HG03135 (cell line): Measurements from ENCODE around the gene RBM17.
A peak's percentile ranks its signal among the peaks of the same experiment; 100 is the strongest.
"Not testable (repeated sequence)": the region's sequence is repeated elsewhere in the genome, so short reads cannot be mapped to it uniquely, and the experiment has no call there.

Experiments used
- ATAC-seq: cut with Tn5 transposase; IDR thresholded peaks from one replicate; pipeline ENCODE4 v1.9.1; 2021; ENCODE audit warnings: mild to moderate bottlenecking, moderate library complexity; ENCODE audit not compliant: unreplicated experiment

RBM17 gene

DNA sequence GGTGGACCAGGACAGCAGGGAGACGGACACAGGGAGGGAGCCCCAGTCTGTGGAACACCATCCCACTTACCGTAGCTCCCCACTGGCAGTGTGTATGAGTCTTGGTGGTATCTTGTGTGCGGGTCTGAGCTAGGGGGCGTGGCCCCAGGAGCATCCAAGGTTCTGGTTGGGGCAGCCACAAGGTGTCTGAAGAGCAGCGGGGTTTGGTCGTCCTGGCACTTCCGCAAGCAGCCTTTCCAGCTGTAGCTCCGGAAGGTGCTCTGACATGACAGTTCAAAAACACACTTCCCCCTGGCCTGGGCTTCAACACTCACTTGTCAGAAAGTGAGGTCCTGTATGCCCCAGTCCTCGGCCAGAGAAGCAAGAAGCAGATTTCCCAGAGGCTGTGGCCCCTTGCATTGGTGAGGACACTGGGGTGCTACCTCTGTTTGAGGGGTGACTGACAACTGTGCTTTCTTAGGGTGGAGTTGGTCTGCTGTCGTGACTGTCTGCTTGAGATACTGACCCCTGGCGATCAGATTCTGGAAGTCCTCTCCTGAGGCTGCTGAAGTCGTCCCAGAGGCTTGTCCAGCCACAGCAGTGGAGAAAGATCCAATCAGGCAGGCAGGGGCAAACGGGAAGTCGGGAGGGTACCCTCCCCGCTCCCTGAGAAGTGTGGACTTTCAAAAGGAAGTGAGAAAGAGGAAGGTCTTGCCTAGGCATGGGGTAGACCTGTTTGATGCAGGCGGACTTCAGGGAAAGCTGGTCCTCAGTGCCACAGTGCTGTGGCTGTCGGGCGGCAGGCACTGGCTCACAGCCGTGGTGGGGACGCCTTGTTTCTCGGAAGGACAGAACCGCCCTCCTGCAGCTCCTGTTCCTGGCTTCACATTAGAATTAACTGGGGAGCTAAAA lies 62.5 kb downstream of the RBM17 start:
- ATAC-seq = peak; percentile 71

DNA sequence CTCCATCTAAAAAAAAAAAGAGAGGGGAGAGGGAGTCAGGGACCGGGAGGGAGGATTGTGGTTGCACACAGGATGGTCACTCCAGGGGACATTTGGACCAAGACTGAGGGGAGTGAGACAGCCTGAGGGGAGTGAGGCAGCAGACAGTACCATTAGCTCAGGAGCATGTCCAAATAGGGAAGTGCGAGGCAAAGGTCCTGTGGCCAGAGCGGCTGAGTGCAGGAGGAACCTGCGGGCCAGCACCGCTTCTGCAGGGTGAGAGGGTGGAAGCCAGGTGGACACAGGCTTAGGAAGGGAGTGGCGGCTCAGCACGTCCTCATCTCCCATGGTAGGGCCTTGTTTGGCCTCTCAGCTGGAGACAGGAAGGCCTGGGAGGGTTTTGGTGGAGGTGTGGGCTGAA lies 65.0 kb downstream of the RBM17 start:
- no peak for ATAC-seq

DNA sequence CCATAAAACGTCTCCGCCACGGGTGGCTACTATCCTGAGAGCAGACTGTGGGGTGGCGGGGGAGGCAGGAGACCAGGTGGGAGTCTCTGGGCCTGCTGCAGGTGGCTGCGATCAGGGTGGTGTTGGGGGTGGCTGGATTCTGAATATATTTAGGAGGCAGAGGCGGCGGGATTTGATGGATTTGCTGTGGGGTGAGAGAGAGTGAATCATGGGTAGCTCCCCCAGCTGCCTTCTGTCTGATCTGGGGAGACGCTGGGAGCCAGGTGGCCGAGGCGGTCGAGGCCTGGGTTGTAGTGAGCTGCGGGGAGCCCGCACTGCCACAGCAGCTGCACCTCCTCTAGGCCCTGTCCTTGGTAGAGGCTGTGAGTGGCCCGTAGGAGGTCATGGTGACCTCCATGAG lies 65.7 kb downstream of the RBM17 start:
- ATAC-seq = no peak

DNA sequence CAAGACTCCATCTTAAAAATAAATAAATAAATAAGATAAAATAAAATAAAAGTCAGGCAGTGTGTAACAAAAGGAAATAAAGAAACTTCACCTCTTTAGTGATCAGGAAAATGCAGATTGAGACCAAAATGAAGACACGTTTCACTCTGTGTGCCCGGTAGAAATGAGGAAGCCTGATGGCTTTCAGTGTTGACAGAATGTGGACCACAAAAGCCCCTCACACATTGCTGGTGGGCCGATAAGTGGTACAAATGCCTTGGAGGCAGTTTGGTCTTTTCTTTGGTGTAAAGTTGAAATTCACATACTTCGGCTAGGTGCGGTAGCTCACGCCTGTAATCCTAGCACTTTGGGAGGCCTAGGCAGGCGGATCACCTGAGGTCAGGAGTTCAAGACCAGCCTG lies 69.4 kb downstream of the RBM17 start:
- ATAC-seq = no peak

DNA sequence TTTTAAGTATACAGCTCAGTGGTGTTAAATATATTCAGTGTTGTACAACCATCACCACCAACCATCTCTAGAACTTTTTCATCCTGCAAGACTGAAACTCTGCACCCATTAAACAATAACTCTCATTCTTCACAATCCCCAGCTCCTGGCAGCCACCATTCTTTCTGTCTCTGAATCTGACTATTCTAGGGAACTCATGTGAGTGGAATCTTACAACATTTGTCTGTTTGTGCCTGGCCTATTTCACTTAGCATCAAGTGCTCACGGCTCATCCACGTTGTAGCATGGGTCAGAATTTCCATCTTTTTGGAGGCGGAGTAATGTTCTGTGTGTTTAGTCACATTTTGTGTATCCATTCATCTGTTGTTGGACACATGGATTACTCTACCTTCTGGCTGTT lies 73.1 kb downstream of the RBM17 start:
- no peak for ATAC-seq

DNA sequence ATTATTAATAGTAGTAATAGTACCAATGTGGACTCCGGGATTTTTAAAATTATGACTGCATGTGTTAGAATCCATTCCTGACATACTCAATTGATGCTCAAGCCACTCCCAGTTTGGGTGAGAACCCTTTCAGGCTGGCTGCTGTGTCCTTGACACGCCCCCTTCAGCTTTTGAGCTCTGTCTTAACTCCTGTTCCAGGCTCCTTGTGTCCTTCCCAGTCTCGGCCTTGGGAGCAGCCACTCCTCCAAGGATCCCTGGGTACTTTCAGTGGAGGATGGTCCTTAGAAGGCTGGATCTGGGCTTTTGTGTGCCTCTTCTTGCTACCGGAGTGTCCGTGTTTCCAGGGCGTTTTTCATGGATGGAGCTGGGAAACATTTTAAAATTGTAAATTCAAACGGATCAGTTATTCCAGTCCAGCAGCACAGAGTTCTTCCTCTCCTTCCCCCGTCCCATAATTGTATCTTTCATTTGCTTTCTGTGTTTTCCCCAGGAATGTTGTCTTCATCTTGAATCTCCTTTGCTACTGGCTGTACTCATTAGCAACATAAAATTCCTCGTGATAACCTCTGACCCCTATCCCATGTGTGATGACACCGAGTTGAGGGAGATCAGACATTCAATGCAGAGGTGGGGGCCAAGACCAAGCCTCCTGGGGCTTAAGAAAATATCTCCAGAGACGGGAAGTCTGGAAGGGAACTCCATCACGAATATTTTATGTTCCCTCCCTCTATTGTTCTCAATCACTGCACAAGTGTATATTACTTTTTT lies 73.9 kb downstream of the RBM17 start:
- ATAC-seq = no peak

DNA sequence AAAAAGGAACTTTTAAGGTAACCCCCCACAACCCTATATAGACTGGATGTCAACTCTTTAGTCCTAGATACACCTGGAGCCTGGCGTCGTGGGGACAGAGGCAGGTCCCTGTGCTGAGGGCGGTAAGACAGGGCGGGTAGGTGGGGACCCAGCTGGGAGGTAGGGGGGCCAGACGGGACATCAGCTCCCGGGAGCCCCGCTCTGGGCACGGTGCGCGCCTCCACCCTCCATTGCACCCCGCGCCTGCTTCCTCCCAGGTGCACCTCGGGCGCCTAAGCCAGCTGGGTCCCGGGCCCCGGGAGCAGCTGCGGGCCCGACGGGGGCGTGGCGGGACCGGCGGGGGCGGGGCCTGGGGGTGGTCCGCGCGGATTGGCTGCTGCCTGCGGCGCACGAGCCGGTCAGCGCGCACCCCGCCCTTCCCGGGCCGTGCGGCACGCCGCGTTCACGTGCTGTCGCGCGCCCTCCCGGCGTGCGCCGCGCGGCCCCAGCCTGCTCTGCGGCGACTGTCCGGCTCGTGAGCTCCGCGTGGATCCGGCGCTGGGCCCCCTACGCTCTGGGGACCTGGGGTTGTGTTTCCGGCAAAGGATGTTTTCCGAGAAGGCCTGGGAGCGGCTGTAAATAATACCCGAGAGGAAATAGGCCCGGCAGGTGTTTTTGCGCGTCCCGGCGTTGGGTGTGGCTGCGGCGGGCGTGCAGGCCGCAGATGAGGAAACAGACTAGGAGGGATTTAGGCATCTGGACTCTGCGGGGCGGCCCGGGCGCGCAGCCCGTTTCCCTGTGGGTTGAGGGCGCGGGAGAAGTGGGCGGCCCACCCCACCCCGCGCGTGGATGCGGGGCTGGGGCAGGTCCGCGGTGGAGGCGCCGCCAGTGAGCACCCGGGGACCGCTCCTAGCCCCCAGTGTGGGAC lies 74.8 kb downstream of the RBM17 start:
- peak; percentile 92 for ATAC-seq

DNA sequence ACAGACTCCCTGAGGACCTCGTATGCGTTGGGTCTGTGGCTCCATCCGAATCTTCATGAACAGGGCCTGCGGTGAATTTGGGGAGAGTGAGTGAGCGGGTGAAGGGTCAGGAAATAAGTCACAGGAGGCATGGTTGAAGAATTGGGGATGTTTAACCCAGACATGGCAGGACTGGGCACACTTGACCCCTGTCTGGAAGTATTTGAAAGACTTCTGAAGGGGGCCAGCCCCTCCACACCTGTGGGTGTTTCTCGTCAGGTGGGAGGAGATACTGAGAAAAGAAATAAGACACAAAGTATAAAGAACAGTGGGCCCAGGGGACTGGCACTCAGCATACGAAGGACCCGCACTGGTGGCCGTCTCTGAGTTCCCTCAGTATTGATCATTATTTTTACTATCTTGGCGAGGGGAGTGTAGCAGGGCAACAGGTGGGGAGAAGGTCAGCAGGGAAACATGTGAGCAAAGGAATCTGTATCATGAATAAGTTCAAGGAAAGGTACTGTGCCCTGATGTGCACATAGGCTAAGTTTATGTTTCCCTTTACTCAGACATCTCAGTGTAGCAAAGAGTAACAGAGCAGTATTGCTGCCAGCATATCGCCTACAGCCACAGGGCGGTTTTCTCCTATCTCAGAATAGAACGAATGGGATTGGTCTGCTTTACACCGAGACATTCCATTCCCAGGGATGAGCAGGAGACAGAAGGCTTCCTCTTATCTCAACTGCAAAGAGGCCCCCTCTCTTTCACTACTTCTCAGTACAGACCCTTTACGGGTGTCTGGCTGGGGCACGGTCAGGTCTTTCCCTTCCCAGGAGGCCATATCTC lies 75.6 kb downstream of the RBM17 start:
- ATAC-seq = no peak

DNA sequence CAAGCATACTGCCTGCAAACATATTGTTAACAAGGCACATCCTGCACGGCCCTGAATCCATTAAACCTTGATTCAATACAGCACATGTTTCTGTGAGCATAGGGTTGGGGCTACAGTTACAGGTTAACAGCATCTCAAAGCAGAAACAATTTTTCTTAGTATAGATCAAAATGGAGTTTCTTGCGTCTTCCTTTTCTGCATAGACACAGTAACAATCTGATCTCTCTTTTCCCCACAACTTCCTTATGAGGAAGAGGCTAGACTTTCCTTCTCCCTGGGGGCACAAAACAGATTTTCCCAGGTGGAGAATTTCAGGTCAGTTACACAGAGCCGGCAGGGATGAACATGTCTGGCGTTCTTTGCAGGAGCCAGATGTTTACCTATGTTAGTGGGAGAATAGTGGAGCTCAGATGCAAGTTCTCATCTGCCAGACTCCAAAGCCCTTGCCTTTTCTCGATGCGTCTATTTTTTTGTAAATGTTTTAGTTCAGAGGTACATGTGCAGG lies 76.4 kb downstream of the RBM17 start:
- no peak for ATAC-seq

DNA sequence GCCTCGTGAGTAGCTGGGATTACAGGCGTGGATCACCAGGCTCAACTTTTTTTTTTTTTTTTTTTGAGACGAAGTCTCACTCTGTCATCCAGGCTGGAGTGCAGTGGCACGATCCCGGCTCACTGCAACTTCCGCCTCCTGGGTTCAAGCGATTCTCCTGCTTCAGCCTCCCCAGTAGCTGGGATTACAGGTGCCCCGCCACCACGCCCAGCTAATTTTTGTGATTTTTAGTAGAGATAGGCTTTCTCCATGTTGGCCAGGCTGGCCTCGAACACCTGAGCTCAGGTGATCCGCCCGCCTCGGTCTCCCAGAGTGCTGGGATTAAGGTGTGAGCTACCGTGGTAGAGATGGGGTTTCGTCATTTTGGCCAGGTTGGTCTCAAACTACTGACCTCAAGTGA lies 77.1 kb downstream of the RBM17 start:
- ATAC-seq = not testable (repeated sequence)
